NCI-H2029 treated with DMSO at 0.1 percent for 48 hours (cell line): ENCODE measurements around the gene NEK10.

Source experiments
- DNase-seq: peaks from one replicate; lab custom pipeline; 2025; lab: John Stamatoyannopoulos, UW

NEK10 gene

GRCh38 chr3:27108322-27108721 lies 260.9 kb downstream of the NEK10 start:
- no peak for DNase-seq

GRCh38 chr3:27105904-27106303 lies 263.3 kb downstream of the NEK10 start:
- DNase-seq = no peak

GRCh38 chr3:27097182-27097581 lies 272.0 kb downstream of the NEK10 start:
- DNase-seq = no peak

- no peak for DNase-seq
Observed at GRCh38 chr3:27095553-27096222, 273.5 kb downstream of the NEK10 start.

- no peak for DNase-seq
Observed at GRCh38 chr3:27094721-27095120, 274.5 kb downstream of the NEK10 start.

GRCh38 chr3:27093771-27094170 lies 275.4 kb downstream of the NEK10 start:
- DNase-seq = no peak

- no peak for DNase-seq
Observed at GRCh38 chr3:27090275-27091041, 278.7 kb downstream of the NEK10 start.

- DNase-seq = no peak
Observed at GRCh38 chr3:27089645-27090044, 279.5 kb downstream of the NEK10 start.

- no peak for DNase-seq
Observed at GRCh38 chr3:27089068-27089467, 280.1 kb downstream of the NEK10 start.

GRCh38 chr3:27085829-27086730 lies 283.1 kb downstream of the NEK10 start:
- DNase-seq = no peak

GRCh38 chr3:27081992-27082607 lies 287.1 kb downstream of the NEK10 start:
- DNase-seq = no peak

- no peak for DNase-seq
Observed at GRCh38 chr3:27081566-27081965, 287.6 kb downstream of the NEK10 start.

GRCh38 chr3:27080258-27080525 lies 289.0 kb downstream of the NEK10 start:
- no peak for DNase-seq

- DNase-seq = no peak
Observed at GRCh38 chr3:27079427-27080257, 289.5 kb downstream of the NEK10 start.

GRCh38 chr3:27078246-27078913 lies 290.8 kb downstream of the NEK10 start:
- no peak for DNase-seq

GRCh38 chr3:27076815-27077630 lies 292.2 kb downstream of the NEK10 start:
- no peak for DNase-seq

GRCh38 chr3:27074914-27075313 lies 294.3 kb downstream of the NEK10 start:
- DNase-seq = no peak

GRCh38 chr3:27073912-27074311 lies 295.3 kb downstream of the NEK10 start:
- DNase-seq = no peak

GRCh38 chr3:27072810-27073651 lies 296.2 kb downstream of the NEK10 start:
- DNase-seq = no peak
